HEK293T (cell line): ENCODE measurements around the gene DST.

Source experiments
- ARNT ChIP-seq: fragments of 450-650 bp; IDR thresholded peaks from 2 replicates; pipeline ENCODE4 v1.6.1; 2017; ENCODE audit warnings: mild to moderate bottlenecking
- BHLHE40 ChIP-seq: fragments of 450-650 bp; IDR thresholded peaks from 2 replicates; pipeline ENCODE4 v1.6.1; 2016; ENCODE audit warnings: mild to moderate bottlenecking, moderate library complexity, borderline replicate concordance
- CTBP1 ChIP-seq: fragments of 450-650 bp; IDR thresholded peaks from 2 replicates; pipeline ENCODE4 v1.6.1; 2016; ENCODE audit warnings: borderline replicate concordance
- ELF4 ChIP-seq: fragments of 450-650 bp; IDR thresholded peaks from 2 replicates; pipeline ENCODE4 v1.6.1; 2017; ENCODE audit warnings: antibody characterized with exemption
- FOXA1 ChIP-seq: fragments of 450-650 bp; IDR thresholded peaks from 2 replicates; pipeline ENCODE4 v1.6.1; 2016; ENCODE audit warnings: mild to moderate bottlenecking
- FOXK2 ChIP-seq: fragments of 450-650 bp; IDR thresholded peaks from 2 replicates; pipeline ENCODE4 v1.6.1; 2016; ENCODE audit warnings: mild to moderate bottlenecking
- FOXM1 ChIP-seq: fragments of 450-650 bp; IDR thresholded peaks from 2 replicates; pipeline ENCODE4 v1.6.1; 2017; ENCODE audit warnings: mild to moderate bottlenecking, borderline replicate concordance
- L3MBTL2 ChIP-seq: fragments of 450-650 bp; conservative IDR thresholded peaks from 2 replicates; pipeline ENCODE4 v1.6.1; 2016; ENCODE audit warnings: mild to moderate bottlenecking
- NFRKB ChIP-seq: fragments of 450-650 bp; IDR thresholded peaks from 2 replicates; pipeline ENCODE4 v1.6.1; 2016; ENCODE audit warnings: mild to moderate bottlenecking, moderate library complexity
- SP1 ChIP-seq: fragments of 450-650 bp; IDR thresholded peaks from 2 replicates; pipeline ENCODE4 v1.6.1; 2017
- SUZ12 ChIP-seq: fragments of 450-650 bp; IDR thresholded peaks from 2 replicates; pipeline ENCODE4 v1.6.1; 2016; ENCODE audit warnings: mild to moderate bottlenecking
- TARDBP ChIP-seq: fragments of 450-650 bp; IDR thresholded peaks from 2 replicates; pipeline ENCODE4 v1.6.1; 2016
- ZNF384 ChIP-seq: fragments of 450-650 bp; IDR thresholded peaks from 2 replicates; pipeline ENCODE4 v1.6.1; 2016

- no peak for TF ChIP-seq CTBP1
- no peak for TF ChIP-seq FOXA1
- no peak for TF ChIP-seq TARDBP
- TF ChIP-seq FOXM1 = no peak
- no peak for TF ChIP-seq SP1
- TF ChIP-seq ARNT = no peak
- no peak for TF ChIP-seq NFRKB
- no peak for TF ChIP-seq ELF4
- no peak for TF ChIP-seq L3MBTL2
- no peak for TF ChIP-seq BHLHE40
- TF ChIP-seq ZNF384 = 0 out of 2 replicates have a peak, but pooled peaks have one; percentile 24
- TF ChIP-seq FOXK2 = no peak
- no peak for TF ChIP-seq SUZ12
These were observed 17.7 kb upstream of the DST start for GRCh38 chr6:56660381-56660730.
